Hepatocyte (in vitro differentiated cells): ENCODE data around the gene URI1. TPM values are rescaled to one million over a fixed set of nuclear protein-coding genes. Genes with fewer than 3 reads are reported as not detected.

Experiments used
- DNase-seq: peaks from one replicate; pipeline ENCODE4 v3.0.0-alpha.2; 2016; ENCODE audit warnings: low spot score
- H2AFZ ChIP-seq: fragments of 200-600 bp; sonication (generic); 2 replicates; pipeline ENCODE4 v1.6.0; 2016; ENCODE audit warnings: antibody characterized with exemption, mild to moderate bottlenecking
- H3K27ac ChIP-seq: fragments of 200-600 bp; sonication (generic); 2 replicates; pipeline ENCODE4 v1.5.1; 2016; ENCODE audit warnings: mild to moderate bottlenecking
- H3K27me3 ChIP-seq: fragments of 200-600 bp; sonication (generic); 2 replicates; pipeline ENCODE4 v1.6.1; 2016
- H3K36me3 ChIP-seq: fragments of 200-600 bp; sonication (generic); replicated peaks from 2 replicates; pipeline ENCODE4 v1.5.1; 2016; ENCODE audit warnings: low read depth; ENCODE audit not compliant: insufficient read depth
- H3K4me1 ChIP-seq: fragments of 200-600 bp; sonication (generic); 2 replicates; pipeline ENCODE4 v1.5.1; 2016; ENCODE audit warnings: mild to moderate bottlenecking, moderate library complexity; ENCODE audit not compliant: insufficient read depth
- H3K4me2 ChIP-seq: fragments of 200-600 bp; sonication (generic); 2 replicates; pipeline ENCODE4 v1.6.0; 2016
- H3K4me3 ChIP-seq: fragments of 200-600 bp; sonication (generic); 2 replicates; pipeline ENCODE4 v1.5.1; 2016; ENCODE audit warnings: mild to moderate bottlenecking
- H3K79me2 ChIP-seq: fragments of 200-600 bp; sonication (generic); 2 replicates; pipeline ENCODE4 v1.6.0; 2017; ENCODE audit warnings: mild to moderate bottlenecking
- H3K9me2 ChIP-seq: fragments of 200-600 bp; sonication (generic); replicated peaks from 2 replicates; pipeline ENCODE4 v1.6.0; 2017; ENCODE audit warnings: mild to moderate bottlenecking; ENCODE audit not compliant: insufficient read depth
- H3K9me3 ChIP-seq: fragments of 200-600 bp; sonication (generic); 2 replicates; pipeline ENCODE4 v1.5.1; 2016; ENCODE audit warnings: low read depth, mild to moderate bottlenecking
- H4K20me1 ChIP-seq: fragments of 200-600 bp; sonication (generic); 2 replicates; pipeline ENCODE4 v1.6.0; 2016; ENCODE audit warnings: mild to moderate bottlenecking; ENCODE audit not compliant: insufficient read depth, poor library complexity, severe bottlenecking
- CTCF ChIP-seq: fragments of 200-600 bp; sonication (generic); IDR thresholded peaks from 2 replicates; pipeline ENCODE4 v1.5.1; 2016; ENCODE audit warnings: antibody characterized with exemption, mild to moderate bottlenecking; ENCODE audit not compliant: poor library complexity
- EZH2 ChIP-seq: fragments of 200-600 bp; sonication (generic); IDR thresholded peaks from 2 replicates; pipeline ENCODE4 v1.6.1; 2016; ENCODE audit warnings: antibody characterized with exemption, mild to moderate bottlenecking, borderline replicate concordance
- EZH2phosphoT487 ChIP-seq: fragments of 200-600 bp; sonication (generic); IDR thresholded peaks from one replicate; pipeline ENCODE4 v1.6.1; 2018; ENCODE audit warnings: antibody characterized with exemption, mild to moderate bottlenecking, low read depth, moderate library complexity; ENCODE audit not compliant: unreplicated experiment, severe bottlenecking
- WGBS: methylation state at CpG from one replicate; pipeline ENCODE4 v1.1.6; 2016; ENCODE audit warnings: low lambda C conversion rate; ENCODE audit errors: missing lambda C conversion rate; 5-methylcytosine and 5-hydroxymethylcytosine counted together
- polyA plus RNA-seq: library from polyadenylated mRNA; unstranded; fragments of >200 nt; fragmentation: Nextera tagmentation; extraction: Ambion mirVana; gene quantifications from 2 replicates; pipeline ENCODE4 v1.2.1, GENCODE V29; 2016
- total RNA-seq: library from RNA; depleted of rRNA; stranded (reverse); fragments of >200 nt; gene quantifications from 2 replicates; pipeline ENCODE4 v1.2.3, GENCODE V29; 2014

URI1 gene
- total and polyA plus RNA-seq, 2 experiments from 2014 or later = 50.0 to 66.7 TPM

- Histone ChIP-seq H3K36me3 (no peaks in the 10 kb centered on the region), H3K9me2 (no peaks in the 10 kb centered on the region), H3K27me3 (no peaks in the 10 kb centered on the region), H2AFZ (no peak overlapping the region), H3K79me2 (no peaks in the 10 kb centered on the region), H3K27ac (no peak overlapping the region), H4K20me1 (no peaks in the 10 kb centered on the region), H3K9me3 (no peaks in the 10 kb centered on the region), H3K4me3 (no peak overlapping the region), H3K4me2 (no peak overlapping the region), H3K4me1 (no peaks in the 10 kb centered on the region)
- WGBS = 78% methylated on average over 26 of the region's 26 CpGs
- no peak for DNase-seq
- TF ChIP-seq CTCF (no peak), EZH2 (no peak), EZH2phosphoT487 (no peak)
Observed at GRCh38 chr19:30061223-30062064, 119.4 kb downstream of the URI1 start.

- no peaks in the 10 kb centered on the region for H3K9me3 ChIP-seq
- TF ChIP-seq CTCF (no peak), EZH2phosphoT487 (no peak), EZH2 (no peak)
- no peak for DNase-seq
- no peak overlapping the region for H3K4me2 ChIP-seq
- no peaks in the 10 kb centered on the region for H3K27me3 ChIP-seq
- no peaks in the 10 kb centered on the region for H4K20me1 ChIP-seq
- H3K9me2 ChIP-seq = no peaks in the 10 kb centered on the region
- H3K27ac ChIP-seq = no peak overlapping the region
- 76% methylated on average over 16 of the region's 16 CpGs for WGBS
- no peak overlapping the region for H2AFZ ChIP-seq
- H3K79me2 ChIP-seq = no peaks in the 10 kb centered on the region
- H3K4me1 ChIP-seq = no peaks in the 10 kb centered on the region
- H3K4me3 ChIP-seq = no peak overlapping the region
- no peaks in the 10 kb centered on the region for H3K36me3 ChIP-seq
Observed at GRCh38 chr19:30062065-30062906, 120.2 kb downstream of the URI1 start.

- Histone ChIP-seq H2AFZ (no peak overlapping the region), H3K27ac (no peak overlapping the region), H4K20me1 (no peaks in the 10 kb centered on the region), H3K27me3 (no peaks in the 10 kb centered on the region), H3K79me2 (no peaks in the 10 kb centered on the region), H3K9me2 (no peaks in the 10 kb centered on the region), H3K4me1 (no peaks in the 10 kb centered on the region), H3K4me3 (no peak overlapping the region), H3K4me2 (no peak overlapping the region), H3K9me3 (no peaks in the 10 kb centered on the region), H3K36me3 (no peaks in the 10 kb centered on the region)
- 100% methylated on average over 8 of the region's 11 CpGs for WGBS
- TF ChIP-seq CTCF = no peak
- TF ChIP-seq EZH2phosphoT487 = no peak
- TF ChIP-seq EZH2 = no peak
- DNase-seq = no peak
Observed at GRCh38 chr19:30062907-30063649, 121.0 kb downstream of the URI1 start.
